GM23338 (cell line): Measurements from ENCODE around the gene RGS6.

ENCODE experiments used
- CTCF ChIP-seq, 2 experiments: fragments of 200-600 bp in 1 of 2; sonication (generic) in 1 of 2; conservative IDR thresholded peaks; 2 replicates each; pipeline versions ENCODE4 v1.5.1 to v1.6.1; 2016 to 2017; ENCODE audit warnings: antibody characterized with exemption in 2 of 2, low read depth in 2 of 2, mild to moderate bottlenecking in 2 of 2, moderate library complexity in 1 of 2
- EZH2 ChIP-seq: fragments of 200-600 bp; sonication (generic); IDR thresholded peaks from one replicate; pipeline ENCODE4 v1.8.0; 2017; ENCODE audit warnings: antibody characterized with exemption, mild to moderate bottlenecking, low read depth; ENCODE audit not compliant: unreplicated experiment

- no peak for TF ChIP-seq EZH2
- no peak for TF ChIP-seq CTCF (conservative IDR thresholded peaks at IDR 0.05; ENCODE audit: low read depth in 2 of 2)
These were observed 254.3 kb downstream of the RGS6 start for GRCh38 chr14:72186523-72186922.
